Stimulated activated CD4-positive, alpha-beta T cell treated with anti-CD3 and anti-CD28 coated beads, Interleukin-15, amount 100 ng/mL, for 48 hours (primary cell): ENCODE results near the gene PANK4.
"Not testable (repeated sequence)": the region's sequence is repeated elsewhere in the genome, so short reads cannot be mapped to it uniquely, and the experiment has no call there.

Experiments
- DNase-seq, 2 donors: peaks; one replicate each; pipeline ENCODE4 v3.0.0-alpha.2; 2020; ENCODE audit warnings: low read depth in 2 of 2

PANK4 gene

DNA sequence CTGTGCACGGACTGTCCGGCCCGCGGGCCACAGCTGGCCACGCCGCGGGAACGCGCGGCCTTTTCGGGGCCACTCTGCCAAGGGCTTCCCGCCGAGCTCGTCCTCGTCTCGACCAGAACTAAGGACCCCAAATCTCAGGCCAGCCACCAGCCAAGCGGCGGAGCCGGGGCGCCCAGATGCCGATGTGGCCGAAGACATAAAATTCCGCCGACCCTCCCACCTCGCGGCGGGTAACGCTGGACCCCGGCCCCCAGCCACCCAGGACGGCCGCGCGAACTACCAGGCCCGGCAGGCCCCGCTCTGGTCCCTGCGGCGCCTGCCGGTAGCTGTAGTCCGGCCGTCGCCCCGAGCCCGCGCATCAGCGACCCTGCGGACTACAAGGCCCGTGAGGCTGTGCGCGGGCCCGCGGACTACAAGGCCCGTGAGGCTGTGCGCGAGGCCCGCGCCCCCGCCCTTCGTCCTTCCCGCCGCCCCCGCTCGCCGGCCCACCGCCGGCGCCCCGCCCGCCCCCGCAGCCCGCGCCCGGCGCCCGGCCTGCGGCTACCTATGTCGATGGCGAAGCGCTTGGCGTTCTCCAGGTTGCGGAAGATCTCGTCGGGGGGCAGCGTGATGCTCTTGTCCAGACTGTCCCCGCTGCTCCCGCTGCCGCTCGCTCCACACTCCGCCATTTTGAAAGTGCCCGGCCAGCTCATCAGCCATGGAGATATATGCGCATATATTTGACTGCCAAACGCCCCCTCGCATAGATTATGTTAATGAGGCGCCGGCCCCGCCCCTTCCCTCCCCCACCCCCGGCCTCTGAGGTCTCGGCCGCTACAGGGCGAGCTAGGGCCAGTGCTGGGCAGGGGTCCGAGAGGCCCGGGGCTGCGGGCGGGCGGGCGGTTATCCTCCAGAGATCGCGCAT, at the start of gene PANK4:
PANK4 (minus strand) TSS at position 677 of the 904 bp plus-strand sequence; CDS start at position 668, 9 bp downstream.
- DNase-seq: peak; percentile 83 to 86

DNA sequence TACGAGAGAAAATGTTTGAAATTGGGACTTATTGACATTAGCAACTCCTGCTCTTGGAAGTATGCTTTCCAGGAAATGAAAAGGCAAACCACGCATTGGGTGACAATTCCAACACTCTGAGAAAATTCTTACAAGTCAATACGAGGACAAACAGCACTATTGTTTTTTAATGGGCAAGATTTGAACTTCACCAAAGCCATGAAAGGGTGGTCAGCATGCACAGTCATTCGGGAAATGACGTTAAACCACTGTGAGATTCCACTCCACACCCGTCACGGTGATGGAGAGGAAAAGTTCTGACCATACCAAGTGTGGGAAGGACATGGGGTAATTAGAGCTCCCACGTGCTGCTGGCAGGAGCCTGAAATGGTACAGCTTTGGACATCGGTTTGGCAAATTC, 48.0 kb upstream of the PANK4 start:
- DNase-seq: no peak

DNA sequence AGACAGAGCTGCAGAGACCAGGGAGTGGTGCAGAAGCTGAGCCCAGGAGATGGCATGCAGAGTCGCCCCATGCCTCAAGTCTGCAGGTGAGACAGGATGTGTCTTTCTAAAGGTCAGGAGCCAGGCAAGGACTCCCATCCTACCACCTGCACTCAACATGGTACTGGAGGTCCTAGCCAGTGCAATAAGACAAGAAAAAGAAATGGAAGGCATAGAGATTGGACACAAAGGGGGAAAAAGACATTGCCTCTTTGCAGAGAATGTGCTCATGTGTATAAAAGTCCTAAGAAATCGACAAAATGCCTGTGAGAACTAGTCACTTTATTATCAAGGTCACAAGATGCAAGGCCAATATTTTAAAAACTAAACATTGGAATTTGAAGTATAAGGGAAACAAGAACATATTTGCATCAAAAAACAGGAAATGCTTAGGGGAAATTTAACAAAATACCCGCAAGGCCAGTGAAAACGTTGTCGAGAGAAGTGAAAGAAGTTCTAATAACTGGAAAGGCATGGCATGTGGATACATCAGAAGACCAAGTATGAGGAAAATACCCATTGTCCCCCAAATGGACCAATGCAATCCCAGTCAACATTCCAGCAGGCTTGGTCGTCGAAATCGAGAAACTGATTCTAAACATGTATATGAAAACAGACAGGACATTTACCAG, 47.0 kb upstream of the PANK4 start:
- DNase-seq: no peak

DNA sequence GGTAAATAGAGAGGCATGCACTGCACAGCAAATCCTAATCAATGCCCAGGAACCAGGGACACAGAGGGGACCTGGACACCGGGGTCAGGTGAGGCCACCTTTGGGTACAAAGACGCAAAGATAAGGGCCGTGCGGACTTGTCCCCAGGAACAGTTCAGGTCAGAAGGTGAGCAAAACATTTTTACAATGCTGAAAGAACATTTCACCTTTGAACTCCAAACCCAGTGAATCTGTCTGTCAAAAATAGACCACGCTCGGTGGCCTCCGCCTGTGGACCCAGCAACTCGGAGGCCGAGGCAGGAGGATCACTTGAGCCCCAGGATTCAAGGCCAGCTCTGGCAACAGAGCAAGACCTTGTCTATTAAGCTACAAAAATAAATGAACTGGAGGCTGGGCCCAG, 45.0 kb upstream of the PANK4 start:
- no peak for DNase-seq

DNA sequence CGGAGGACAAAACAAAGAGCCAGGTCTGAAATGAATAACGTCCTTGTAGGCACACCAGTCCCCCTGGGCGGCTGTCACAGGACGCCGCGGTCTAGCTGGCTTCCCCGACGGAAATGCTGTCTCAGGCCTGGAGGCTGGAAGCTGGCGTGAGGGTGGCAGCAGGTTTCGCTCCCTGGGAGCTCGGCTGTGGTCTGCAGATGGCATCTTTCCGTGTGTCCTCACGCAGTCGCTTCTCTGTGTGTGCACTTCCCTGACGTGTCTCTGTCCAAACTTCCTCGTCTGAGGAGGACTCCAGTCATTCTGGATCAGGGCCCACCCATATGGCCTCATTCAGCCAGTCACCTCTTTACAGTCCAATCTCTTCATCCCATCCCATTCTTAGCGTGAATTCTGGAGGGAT, 43.9 kb upstream of the PANK4 start:
- DNase-seq: no peak

DNA sequence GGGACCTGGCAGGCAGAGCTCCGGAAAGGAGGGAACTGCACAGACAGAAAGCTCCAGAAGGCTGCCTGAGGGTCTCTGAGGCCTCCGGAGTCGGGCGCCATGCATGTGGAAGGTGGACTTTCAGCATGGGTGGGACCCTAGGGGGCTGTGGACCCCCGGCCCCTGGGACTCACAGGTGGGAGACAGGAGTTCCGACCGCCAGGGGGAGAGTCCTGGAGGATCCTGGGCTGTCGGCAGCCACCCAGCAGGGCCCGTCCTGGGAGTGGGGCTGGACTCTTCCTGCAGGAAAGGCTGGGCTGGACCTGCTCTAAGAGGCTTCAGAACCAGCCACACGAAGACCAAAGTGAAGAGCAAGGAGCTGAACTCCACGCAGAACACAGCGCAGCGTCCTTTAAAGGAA, 43.3 kb upstream of the PANK4 start:
- not testable (repeated sequence) for DNase-seq

DNA sequence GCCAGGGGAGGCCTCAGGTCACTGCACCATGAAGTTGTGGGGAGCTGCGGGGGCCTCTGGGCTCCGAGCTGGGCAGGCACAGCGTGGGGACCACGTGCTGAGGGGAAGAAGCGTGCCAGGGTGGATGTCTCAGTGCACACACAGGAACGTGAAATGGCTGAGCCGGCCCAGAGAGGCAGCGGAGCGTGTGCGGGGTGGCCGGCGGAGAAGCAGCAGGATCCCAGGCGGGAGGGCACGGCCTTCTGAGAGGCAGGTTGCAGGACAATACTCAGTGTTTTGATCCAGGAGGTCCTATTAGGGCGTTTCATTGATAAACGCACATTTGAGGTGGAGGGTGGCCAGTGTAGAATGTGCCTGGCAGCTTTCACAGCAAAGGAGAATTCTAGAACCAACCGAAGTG, 42.7 kb upstream of the PANK4 start:
- no peak for DNase-seq

DNA sequence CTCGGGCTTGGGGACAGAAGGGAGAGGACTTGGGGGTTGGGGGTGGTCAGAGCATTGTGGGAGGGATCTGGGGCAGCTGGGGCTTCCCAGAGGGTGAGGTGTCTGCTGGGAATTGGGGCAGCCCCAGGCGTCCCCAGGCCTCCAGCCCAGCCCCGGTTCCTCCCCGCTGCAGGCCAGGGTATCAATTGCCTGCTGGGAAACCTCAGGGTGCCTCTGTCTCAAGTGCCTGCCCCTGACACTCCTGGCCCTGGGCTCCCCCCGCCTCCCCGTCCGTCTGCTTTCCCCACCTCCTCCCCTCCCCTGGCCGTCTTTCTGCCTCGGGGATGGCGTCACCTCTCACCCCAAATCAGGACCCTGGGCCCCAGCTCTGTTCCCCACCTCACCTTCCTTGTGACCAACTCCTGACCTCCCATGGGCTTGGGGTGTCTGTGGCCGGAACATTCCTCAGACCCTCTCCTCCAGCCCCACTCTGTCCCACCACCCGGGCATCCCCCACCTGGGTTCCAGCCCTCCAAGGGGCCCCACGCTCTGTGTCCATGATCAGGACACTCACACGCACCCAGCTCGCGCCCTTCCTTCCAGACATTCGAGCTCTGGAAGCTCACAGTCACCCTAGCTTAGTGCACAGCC, 41.9 kb upstream of the PANK4 start:
- not testable (repeated sequence) for DNase-seq

DNA sequence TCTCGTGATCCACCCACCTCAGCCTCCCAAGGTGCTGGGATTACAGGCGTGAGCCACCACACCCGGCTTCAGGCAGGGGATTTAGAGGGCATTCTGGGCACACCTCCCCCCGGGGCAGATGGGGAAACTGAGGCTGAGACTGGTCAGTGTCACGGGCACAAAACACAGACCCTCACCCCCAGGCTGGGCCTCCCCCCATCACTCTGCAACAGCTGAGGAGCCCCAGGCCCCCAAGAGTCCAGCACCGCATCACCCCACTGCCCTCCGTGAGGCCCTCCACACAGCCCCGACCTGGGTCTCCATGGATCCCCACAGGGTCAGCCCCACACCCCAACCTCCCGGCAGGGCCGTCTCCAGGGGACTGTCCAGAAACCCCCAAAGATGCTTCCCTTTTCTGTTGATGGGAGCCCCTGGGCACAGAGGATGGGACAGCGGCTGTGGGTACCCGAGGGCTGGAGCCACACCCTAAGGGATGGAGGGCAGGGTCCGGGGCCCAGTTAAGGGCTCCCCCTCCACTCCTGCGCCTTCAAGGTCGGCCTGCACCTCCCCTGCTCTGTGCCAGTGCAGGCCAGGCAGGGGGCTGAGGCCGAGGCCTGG, 40.8 kb upstream of the PANK4 start:
- DNase-seq: no peak

DNA sequence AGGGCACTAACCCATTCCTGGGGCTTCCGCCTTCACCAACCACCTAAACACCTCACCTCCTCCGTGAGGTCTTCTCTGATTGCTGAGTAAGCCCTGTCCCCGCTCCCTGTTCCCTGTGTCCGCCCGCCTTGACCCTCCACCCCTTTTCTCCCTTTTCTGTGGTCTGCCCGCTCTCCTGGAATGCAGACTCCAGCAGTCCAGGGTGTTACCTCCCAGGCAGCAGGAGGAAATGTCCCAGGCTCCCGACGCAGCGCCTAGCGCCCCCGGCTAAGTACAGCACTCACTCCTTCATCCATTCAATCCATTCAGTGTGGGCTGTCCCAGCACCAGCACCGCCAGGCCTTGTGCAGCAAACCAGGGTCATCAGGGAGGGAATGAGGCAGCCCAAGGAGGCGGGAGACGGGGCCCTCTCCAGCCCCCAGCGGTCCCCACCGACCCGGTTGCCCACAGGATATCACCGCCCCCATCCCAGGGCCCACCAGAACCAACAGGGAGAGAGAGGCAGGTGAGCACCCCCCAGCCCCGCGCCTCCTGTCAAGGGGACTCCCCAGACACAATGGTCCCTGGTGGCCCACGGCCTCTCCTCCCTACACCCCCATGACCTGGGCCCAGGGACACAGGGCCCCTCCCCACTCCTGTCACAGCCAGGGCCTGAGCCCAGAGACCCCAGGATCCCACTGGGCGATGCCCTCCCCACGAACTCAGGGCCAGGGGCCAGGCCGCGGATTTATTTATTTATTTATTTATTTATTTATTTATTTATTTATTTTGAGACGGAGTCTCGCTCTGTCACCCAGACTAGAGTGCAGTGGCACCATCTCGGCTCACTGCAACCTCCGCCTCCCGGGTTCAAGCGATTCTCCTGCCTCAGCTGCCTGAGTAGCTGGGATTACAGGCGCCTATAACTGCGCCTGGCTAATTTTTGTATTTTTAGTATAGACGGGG, 40.0 kb upstream of the PANK4 start:
- DNase-seq: no peak

DNA sequence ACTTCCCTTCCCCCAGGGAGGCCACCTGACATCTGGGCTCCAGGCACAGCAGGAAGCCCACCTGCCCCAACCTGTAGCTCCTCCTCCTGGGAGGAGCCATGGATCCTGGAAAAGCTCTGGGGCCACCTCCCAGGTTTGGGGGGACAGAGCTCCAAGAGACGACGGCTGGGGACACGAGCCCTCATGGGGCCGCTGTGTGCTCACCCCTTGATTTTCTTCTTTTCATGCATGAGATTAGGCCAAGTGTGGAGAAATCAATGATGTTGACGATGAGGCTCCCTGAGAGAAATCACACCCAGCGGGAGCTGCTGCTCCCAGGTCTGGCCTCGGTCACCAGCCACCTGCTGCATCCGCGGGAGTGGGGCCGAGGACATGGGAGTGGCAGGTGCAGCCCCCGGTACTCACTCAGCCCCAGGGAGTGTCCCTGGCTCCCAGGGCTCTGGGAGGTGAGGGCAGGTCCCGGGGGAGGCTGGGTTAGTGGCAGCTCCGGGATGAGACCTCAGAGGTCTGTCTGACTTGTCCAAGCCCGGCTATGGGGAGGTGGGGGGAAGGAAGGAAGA, 38.5 kb upstream of the PANK4 start:
- no peak for DNase-seq

DNA sequence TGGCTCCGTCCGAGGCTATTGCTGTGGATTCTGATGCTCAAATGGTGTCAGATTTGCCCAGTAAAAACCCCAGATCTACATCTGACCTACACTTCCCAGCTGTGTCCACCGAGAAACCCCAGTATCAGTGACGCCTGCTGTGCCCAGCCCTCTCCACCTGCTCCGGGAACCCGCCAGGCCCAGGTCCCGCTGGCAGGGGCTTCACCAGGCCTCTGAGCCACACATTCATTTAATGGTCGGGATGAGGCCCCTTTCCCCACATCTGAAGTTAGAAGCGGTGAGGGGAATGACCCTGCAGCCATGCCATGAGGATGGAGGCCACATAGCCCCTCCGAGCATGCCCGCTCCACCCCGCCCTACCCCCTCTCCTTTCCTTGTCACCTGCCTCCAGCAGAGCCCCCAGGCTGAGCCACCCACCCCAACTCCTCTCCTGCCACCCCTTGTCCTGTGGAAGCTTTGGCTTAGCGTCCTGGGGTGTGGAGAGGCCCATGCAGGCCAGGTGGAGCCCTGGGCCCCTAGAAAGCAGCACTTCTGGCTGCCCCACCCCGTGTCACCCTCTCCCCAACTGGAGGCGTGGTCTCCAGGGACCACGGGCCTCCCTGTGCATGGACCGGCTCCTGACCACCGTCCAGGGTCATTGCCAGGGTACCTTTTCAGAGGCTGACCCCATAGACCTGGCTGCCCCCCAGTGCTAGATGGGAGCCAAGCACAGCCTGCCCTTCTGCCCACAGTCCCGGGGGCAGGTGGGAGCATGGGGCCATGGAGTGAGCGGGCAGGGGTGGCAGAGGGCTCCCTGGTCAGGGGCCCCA, 37.8 kb upstream of the PANK4 start:
- DNase-seq: no peak

DNA sequence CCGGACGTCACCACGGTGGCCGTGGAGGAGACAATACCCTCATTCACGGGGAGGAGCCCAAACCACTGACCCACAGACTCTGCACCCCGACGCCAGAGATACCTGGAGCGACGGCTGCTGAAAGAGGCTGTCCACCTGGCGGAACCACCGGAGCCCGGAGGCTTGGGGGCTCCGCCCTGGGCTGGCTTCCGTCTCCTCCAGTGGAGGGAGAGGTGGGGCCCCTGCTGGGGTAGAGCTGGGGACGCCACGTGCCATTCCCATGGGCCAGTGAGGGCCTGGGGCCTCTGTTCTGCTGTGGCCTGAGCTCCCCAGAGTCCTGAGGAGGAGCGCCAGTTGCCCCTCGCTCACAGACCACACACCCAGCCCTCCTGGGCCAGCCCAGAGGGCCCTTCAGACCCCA, 36.8 kb upstream of the PANK4 start:
- no peak for DNase-seq

DNA sequence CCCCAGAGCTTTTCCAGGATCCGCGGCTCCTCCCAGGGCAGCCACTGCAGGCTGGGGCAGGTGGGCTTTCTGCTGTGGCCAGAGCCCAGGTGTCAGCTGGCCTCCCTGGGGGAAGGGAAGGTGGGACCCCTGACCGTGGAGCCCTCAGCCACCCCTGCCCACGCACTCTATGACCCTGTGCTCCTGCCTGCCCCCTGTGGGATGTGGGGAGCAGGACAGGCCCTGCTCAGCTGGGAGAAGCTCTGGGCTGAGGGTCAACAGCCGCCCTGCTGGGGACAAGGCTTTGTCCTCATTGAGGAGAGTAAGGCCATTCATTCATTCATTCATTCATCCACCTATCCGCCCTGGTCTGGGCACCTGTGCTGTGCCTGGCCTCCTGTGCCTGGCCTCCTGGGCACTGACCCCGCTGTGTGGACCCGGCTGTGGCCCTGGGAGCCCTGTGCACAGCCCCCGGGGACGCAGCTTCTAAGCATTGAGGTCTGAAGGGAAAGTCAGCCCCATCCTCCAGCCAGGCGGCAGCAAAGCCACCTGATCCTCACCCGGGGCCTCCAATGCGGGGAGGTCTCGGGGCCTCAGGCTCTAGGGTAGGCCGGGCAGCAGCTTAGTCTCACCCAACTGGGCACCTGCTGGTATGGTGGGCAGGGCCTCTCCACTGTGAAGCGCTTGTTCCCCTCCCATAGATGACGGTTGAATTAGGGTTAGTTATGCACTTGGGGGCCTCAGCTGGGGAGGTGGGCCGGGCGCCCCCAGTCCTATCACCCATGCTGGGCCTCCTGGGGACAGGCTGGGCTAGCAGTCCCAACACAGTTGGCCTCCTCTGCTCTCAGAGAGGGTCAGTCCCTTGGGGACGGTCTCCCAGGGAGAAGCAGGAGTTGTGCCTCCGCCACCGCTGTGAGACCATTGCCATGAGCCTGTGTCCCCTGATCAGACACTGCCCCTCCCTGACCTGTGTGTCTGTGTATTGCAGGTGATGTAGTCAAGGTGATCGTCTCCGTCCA, 35.8 kb upstream of the PANK4 start:
- no peak for DNase-seq

DNA sequence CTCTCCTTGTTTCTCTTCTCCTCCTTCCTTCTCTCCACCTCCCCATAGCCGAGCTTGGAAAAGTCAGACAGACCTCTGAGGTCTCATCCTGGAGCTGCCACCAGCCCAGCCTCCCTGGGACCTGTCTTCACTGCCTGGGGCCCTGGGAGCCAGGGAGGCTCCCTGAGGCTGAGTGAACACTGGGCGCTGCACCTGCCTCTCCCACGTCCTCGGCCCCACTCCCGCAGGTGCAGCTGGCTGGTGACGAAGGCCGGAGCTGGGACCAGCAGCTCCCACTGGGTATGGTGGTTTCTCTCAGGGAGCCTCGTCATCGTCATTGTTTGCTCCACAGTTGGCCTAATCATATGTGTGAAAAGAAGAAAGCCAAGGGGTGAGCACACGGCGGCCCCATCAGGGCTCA, 35.0 kb upstream of the PANK4 start:
- DNase-seq: no peak

DNA sequence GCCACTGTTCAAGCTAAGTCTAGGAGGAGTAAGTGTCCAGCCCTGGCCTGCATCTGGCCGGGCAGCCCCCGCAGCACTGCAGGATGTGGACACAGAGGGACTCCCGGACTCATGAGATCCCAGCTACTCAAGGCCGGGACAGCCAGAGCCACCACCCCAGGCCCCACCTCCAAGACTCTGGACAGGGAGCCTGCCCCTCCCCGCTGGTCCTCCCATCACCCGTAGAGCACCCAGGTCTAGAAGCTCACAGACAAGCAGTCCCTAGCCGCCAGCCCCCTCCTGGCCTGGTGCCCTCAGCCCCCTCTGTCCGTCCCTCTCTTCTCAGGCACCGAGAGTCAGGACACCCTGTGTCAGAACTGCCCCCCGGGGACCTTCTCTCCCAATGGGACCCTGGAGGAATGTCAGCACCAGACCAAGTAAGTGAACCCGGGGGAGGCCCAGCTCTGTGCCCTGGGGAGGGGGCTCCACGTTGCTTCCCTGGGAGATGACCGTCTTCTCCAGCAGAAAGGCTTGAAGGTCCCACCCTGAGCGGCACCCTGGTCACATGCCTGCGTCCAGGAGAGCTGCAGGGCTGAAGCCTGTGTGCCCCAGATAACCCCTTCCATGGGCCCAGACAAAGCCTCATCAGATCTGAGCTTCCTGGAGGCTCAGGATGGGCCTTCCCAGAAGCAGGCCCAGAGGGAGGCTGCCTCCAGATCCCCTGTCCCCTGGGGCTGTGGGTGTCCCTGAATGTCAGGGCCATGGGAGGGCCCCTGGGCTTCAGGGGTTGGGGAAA, 34.1 kb upstream of the PANK4 start:
- no peak for DNase-seq

DNA sequence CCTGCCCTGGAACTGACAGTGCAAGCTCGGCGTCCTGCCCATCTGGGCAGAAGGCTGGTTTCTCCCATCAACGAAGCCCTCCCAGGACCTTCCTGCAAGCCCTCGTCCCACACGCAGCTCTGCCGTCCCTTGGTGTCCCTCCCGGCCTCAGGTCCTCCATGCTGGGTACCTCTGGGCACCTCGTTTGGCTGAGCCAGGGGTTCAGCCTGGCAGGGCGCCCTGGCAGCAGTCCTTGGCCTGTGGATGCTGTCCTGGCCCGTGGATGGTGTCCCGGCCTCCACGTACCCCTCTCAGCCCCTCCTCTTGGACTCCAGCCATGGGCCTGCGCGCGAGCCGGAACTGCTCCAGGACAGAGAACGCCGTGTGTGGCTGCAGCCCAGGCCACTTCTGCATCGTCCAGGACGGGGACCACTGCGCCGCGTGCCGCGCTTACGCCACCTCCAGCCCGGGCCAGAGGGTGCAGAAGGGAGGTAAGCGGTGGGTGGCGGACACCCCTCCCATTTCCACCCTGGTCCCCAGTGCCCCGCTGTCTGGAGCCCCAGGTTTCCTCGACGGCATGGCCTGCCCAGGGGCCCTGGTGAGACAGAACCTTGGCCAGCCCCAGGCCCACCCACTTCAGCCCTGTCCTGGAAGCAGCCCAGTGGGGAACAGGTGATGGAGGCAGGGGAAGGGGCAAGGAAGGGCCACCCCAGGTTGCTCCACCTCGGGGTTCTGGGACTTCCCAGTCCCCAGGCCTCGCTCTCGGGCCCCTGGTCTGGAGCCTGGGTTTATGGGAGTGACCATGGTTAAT, 33.3 kb upstream of the PANK4 start:
- DNase-seq: no peak
